ENCODE data around the gene PPFIA1.

DNA sequence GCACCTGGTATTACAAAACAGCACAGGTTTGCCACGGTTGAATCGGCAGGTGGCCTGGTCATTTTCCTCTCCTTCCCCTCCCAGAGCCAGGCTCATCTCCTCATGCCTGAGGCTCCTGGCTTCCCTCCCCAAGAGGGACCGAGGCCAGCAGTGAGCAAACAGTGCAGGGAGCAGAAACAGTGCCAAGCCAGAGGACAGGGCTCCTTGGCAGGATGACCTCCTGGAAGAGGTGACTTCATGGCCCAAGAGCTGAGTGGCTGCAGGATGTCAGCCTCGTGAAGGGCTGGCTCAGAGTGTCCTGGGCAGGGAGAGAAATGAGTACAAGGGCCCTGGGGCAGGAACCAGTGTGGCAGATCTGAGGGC is 22.8 kb upstream of the PPFIA1 start:
- TF ChIP-seq POLR2A (IDR thresholded peaks at IDR 0.05) (no peak), POLR2AphosphoS5 (IDR thresholded peaks at IDR 0.05) (no peak), EP300 (IDR thresholded peaks at IDR 0.05) (no peak)
- TF ChIP-seq, protein P1, sequence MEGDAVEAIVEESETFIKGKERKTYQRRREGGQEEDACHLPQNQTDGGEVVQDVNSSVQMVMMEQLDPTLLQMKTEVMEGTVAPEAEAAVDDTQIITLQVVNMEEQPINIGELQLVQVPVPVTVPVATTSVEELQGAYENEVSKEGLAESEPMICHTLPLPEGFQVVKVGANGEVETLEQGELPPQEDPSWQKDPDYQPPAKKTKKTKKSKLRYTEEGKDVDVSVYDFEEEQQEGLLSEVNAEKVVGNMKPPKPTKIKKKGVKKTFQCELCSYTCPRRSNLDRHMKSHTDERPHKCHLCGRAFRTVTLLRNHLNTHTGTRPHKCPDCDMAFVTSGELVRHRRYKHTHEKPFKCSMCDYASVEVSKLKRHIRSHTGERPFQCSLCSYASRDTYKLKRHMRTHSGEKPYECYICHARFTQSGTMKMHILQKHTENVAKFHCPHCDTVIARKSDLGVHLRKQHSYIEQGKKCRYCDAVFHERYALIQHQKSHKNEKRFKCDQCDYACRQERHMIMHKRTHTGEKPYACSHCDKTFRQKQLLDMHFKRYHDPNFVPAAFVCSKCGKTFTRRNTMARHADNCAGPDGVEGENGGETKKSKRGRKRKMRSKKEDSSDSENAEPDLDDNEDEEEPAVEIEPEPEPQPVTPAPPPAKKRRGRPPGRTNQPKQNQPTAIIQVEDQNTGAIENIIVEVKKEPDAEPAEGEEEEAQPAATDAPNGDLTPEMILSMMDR (IDR thresholded peaks at IDR 0.05), result no peak

All from sigmoid colon (tissue), 4 donors.